Lung microvascular endothelial cell (primary cell): ENCODE measurements around the gene GTF2F2. TPM values are rescaled to one million over a fixed set of nuclear protein-coding genes. Genes with fewer than 3 reads are reported as not detected.

ENCODE experiments used
- DNase-seq, 2 donors: peaks; one replicate each; pipeline versions ENCODE4 v3.0.0 to v3.0.0-alpha.2; 2010; ENCODE audit warnings: low read depth in 2 of 2
- total RNA-seq: library from RNA; depleted of rRNA; stranded (reverse); fragments of >200 nt; gene quantifications from 2 replicates; pipeline ENCODE4 v1.2.1, GENCODE V29; 2014

The GTF2F2 gene
- total RNA-seq, 1 donor from 2014 or later = 14.5 TPM

GRCh38 chr13:45209229-45209628 is 88.9 kb downstream of the GTF2F2 start:
- DNase-seq = no peak

- no peak for DNase-seq
Measured at GRCh38 chr13:45215392-45216077, 95.2 kb downstream of the GTF2F2 start.

GRCh38 chr13:45216193-45216592 is 95.9 kb downstream of the GTF2F2 start:
- no peak for DNase-seq

GRCh38 chr13:45218689-45219088 is 98.4 kb downstream of the GTF2F2 start:
- no peak for DNase-seq

GRCh38 chr13:45219123-45219891 is 99.0 kb downstream of the GTF2F2 start:
- peak; percentile 59 to 65 for DNase-seq

GRCh38 chr13:45219938-45220375 is 99.6 kb downstream of the GTF2F2 start:
- DNase-seq = peak; percentile 83 to 84

GRCh38 chr13:45220403-45220802 is 100.1 kb downstream of the GTF2F2 start:
- no peak for DNase-seq

- DNase-seq = no peak
Measured at GRCh38 chr13:45222516-45222915, 102.2 kb downstream of the GTF2F2 start.

GRCh38 chr13:45222919-45223318 is 102.6 kb downstream of the GTF2F2 start:
- no peak for DNase-seq

- DNase-seq = no peak
Measured at GRCh38 chr13:45224176-45224575, 103.9 kb downstream of the GTF2F2 start.

GRCh38 chr13:45225370-45225769 is 105.1 kb downstream of the GTF2F2 start:
- DNase-seq = no peak

- DNase-seq = no peak
Measured at GRCh38 chr13:45226024-45226423, 105.7 kb downstream of the GTF2F2 start.

- no peak for DNase-seq
Measured at GRCh38 chr13:45228002-45228401, 107.7 kb downstream of the GTF2F2 start.

GRCh38 chr13:45229172-45229571 is 108.9 kb downstream of the GTF2F2 start:
- DNase-seq = no peak

GRCh38 chr13:45231305-45231704 is 111.0 kb downstream of the GTF2F2 start:
- DNase-seq = no peak

GRCh38 chr13:45231722-45232121 is 111.4 kb downstream of the GTF2F2 start:
- DNase-seq = peak; percentile 61 to 68

GRCh38 chr13:45232591-45232990 is 112.3 kb downstream of the GTF2F2 start:
- no peak for DNase-seq

- DNase-seq = no peak
Measured at GRCh38 chr13:45238945-45239795, 118.9 kb downstream of the GTF2F2 start.

- DNase-seq = no peak
Measured at GRCh38 chr13:45240143-45240542, 119.8 kb downstream of the GTF2F2 start.

- DNase-seq = peak; percentile 14 to 62
Measured at GRCh38 chr13:45242070-45242469, 121.8 kb downstream of the GTF2F2 start.

GRCh38 chr13:45242524-45242923 is 122.2 kb downstream of the GTF2F2 start:
- no peak for DNase-seq

- DNase-seq = no peak
Measured at GRCh38 chr13:45243077-45243476, 122.8 kb downstream of the GTF2F2 start.
